Measurements from ENCODE around the gene TMEM170A. TPM values are rescaled to one million over a fixed set of nuclear protein-coding genes. Genes with fewer than 3 reads are reported as not detected.

TMEM170A gene
- total RNA-seq, 4 donors from 2014 or later, result 14.8 to 20.5 (median 18.0) TPM

- no peak for TF ChIP-seq CTCF (IDR thresholded peaks at IDR 0.05; ENCODE audit: low read depth)
These were observed 7.5 kb downstream of the TMEM170A start for GRCh38 chr16:75456971-75457370.

GRCh38 chr16:75455677-75456076, 8.8 kb downstream of the TMEM170A start:
- TF ChIP-seq CTCF (IDR thresholded peaks at IDR 0.05; ENCODE audit: low read depth), result no peak

- TF ChIP-seq CTCF (IDR thresholded peaks at IDR 0.05; ENCODE audit: low read depth), result no peak
These were observed 11.9 kb downstream of the TMEM170A start for GRCh38 chr16:75452464-75453190.

GRCh38 chr16:75446416-75446815, 18.1 kb downstream of the TMEM170A start:
- no peak for TF ChIP-seq CTCF (IDR thresholded peaks at IDR 0.05; ENCODE audit: low read depth)

- TF ChIP-seq CTCF (IDR thresholded peaks at IDR 0.05; ENCODE audit: low read depth), result no peak
These were observed 19.2 kb downstream of the TMEM170A start for GRCh38 chr16:75445298-75445697.

GRCh38 chr16:75443298-75443697, 21.2 kb downstream of the TMEM170A start:
- no peak for TF ChIP-seq CTCF (IDR thresholded peaks at IDR 0.05; ENCODE audit: low read depth)

GRCh38 chr16:75433732-75434413, 30.6 kb downstream of the TMEM170A start:
- TF ChIP-seq CTCF (IDR thresholded peaks at IDR 0.05; ENCODE audit: low read depth), result no peak
